ENCODE data around the gene CHST12. TPM values are rescaled to one million over a fixed set of nuclear protein-coding genes. Genes with fewer than 3 reads are reported as not detected.
A peak's percentile ranks its signal among the peaks of the same experiment; 100 is the strongest.

Gene CHST12
- total RNA-seq, 2 donors from 2014 or later: 8.7 to 8.8 TPM

DNA sequence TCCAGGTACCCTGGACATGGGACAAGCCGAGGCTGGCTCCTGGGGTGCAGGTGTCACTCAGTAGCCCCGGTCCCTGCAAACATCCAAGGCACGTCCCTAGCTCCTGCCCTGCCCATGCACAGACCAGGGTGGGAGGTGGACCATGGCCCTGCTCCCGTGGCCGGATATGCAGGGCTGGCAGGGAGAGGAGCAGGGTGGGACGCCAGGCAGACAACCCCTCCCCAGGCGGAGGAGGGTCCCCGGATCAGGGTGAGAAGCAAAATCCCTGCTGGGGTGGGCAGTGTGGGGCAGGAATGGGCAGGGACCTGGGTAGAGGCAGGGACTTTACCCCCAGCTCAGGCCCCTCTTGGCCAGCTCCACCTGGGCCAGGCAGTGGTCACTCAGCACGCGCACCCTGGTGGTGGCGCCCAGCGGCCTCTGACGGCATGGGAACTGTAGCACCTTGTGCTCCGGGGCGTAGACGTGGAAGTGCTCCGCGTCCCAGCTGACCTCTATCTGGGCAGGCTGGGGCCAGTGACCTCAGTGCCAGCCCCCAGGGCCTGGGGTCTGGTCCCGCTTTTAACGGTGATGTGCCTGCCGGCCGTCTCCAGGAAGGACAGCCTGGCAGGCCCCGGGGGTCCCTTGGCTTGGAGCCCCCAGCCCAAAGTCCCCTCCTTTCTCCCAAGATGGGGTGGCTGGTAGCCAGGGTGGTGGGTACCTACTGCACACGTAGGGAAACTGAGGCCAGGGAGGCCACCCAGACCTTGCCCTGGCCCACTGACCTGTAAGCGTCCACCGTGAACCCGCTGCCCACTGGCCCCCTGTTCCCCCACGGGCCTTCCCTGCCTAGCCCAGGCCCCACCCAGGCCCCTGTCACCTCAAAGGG, 71.6 kb downstream of the CHST12 start:
- intact Hi-C loops (cut with DNase I): no loop called here
- TF ChIP-seq, protein P1, sequence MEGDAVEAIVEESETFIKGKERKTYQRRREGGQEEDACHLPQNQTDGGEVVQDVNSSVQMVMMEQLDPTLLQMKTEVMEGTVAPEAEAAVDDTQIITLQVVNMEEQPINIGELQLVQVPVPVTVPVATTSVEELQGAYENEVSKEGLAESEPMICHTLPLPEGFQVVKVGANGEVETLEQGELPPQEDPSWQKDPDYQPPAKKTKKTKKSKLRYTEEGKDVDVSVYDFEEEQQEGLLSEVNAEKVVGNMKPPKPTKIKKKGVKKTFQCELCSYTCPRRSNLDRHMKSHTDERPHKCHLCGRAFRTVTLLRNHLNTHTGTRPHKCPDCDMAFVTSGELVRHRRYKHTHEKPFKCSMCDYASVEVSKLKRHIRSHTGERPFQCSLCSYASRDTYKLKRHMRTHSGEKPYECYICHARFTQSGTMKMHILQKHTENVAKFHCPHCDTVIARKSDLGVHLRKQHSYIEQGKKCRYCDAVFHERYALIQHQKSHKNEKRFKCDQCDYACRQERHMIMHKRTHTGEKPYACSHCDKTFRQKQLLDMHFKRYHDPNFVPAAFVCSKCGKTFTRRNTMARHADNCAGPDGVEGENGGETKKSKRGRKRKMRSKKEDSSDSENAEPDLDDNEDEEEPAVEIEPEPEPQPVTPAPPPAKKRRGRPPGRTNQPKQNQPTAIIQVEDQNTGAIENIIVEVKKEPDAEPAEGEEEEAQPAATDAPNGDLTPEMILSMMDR (IDR thresholded peaks at IDR 0.05): no peak
- Histone ChIP-seq H3K9ac (ENCODE audit: low read depth in 2 of 2, low read length in 2 of 2) (no peak overlapping the region), H3K27ac (no peak overlapping the region), H3K27me3 (no peaks in the 10 kb centered on the region), H3K36me3 (no peaks in the 10 kb centered on the region), H3K4me1 (peaks cover 13% of the 10 kb centered on the region), H3K4me3 (no peak overlapping the region), H3K9me3 (no peaks in the 10 kb centered on the region)
- no peak for DNase-seq

- Histone ChIP-seq H3K4me1 (peaks cover 13% of the 10 kb centered on the region), H3K27me3 (no peaks in the 10 kb centered on the region), H3K4me3 (no peak overlapping the region), H3K9ac (ENCODE audit: low read depth in 2 of 2, low read length in 2 of 2) (no peak overlapping the region), H3K27ac (no peak overlapping the region), H3K36me3 (no peaks in the 10 kb centered on the region), H3K9me3 (no peaks in the 10 kb centered on the region)
- intact Hi-C loops (cut with DNase I): no loop called here
- TF ChIP-seq, protein P1 (IDR thresholded peaks at IDR 0.05): no peak
- DNase-seq: no peak
Observed at GRCh38 chr7:2475678-2476015, 72.2 kb downstream of the CHST12 start.

DNA sequence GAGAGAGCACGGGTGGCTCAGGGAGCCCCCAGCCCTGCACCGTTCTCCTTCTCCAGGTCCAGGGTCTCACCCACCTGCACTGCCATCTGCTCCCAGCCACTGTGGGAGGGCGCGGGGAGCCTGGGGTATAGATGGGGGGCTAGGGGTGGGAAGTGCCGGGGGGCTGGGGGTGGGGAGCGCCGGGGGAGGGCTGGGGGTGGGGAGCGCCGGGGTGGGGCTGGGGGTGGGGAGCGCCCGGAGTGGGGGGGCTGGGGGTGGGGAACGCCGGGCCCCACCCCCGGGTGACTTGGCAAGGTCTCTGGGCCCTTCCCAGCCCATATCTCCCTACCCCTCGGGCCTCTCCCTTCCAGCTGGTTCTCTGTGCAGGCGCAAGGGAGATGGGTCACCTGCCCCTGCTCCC, 72.9 kb downstream of the CHST12 start, which contains the start of gene GRIFIN:
Gene GRIFIN (minus strand): TSS at position 101 of the 400 bp plus-strand sequence. CDS start 15 bp downstream, at position 86.
- Histone ChIP-seq H3K27me3 (no peaks in the 10 kb centered on the region), H3K9me3 (no peaks in the 10 kb centered on the region), H3K9ac (ENCODE audit: low read depth in 2 of 2, low read length in 2 of 2) (no peak within 1 kb of the TSS), H3K36me3 (no peaks in the 10 kb centered on the region), H3K4me3 (no peak within 1 kb of the TSS), H3K4me1 (peaks cover 13% of the 10 kb centered on the region), H3K27ac (no peak within 1 kb of the TSS)
- intact Hi-C loops (cut with DNase I): no loop called here
- TF ChIP-seq, protein P1 (IDR thresholded peaks at IDR 0.05): no peak
- DNase-seq: no peak

DNA sequence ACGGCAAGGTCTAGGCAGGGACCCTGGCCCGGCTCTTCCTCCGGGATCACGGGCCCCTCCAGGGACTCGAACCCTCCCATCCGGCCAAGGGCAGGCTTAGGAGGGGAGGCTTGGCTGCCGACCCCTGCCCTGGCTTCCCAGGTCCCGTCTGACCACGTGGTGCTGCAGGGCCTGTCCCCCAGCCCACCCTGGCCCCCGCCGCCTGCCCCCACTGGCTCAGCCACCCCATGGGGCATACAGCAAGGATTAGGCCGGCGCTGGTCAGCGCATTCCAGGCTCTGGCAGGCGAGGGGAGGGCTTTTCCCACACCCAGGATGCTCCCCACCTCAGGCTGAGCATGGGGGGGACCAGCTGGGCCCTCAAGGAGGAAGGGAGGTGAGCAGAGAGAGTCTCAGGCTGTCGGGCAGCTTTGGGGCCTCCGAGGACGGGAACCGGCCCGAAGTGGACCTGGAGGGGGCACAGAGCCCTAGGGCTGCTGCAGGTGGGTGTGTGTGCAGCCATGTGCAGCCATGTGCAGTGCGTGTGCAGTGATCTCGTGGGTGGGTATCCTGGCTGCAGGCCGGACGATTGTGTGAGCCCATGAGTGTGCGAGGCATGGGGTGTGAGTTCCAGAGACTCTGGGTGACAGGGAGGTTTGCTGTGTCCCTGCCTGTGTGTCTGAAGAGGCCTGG, 73.5 kb downstream of the CHST12 start:
- TF ChIP-seq, protein P1 (IDR thresholded peaks at IDR 0.05): no peak
- Histone ChIP-seq H3K4me1 (peaks cover 13% of the 10 kb centered on the region), H3K4me3 (no peak overlapping the region), H3K27ac (no peak overlapping the region), H3K27me3 (no peaks in the 10 kb centered on the region), H3K9me3 (no peaks in the 10 kb centered on the region), H3K36me3 (no peaks in the 10 kb centered on the region), H3K9ac (ENCODE audit: low read depth in 2 of 2, low read length in 2 of 2) (no peak overlapping the region)
- DNase-seq: no peak
- intact Hi-C loops (cut with DNase I): no loop called here

DNA sequence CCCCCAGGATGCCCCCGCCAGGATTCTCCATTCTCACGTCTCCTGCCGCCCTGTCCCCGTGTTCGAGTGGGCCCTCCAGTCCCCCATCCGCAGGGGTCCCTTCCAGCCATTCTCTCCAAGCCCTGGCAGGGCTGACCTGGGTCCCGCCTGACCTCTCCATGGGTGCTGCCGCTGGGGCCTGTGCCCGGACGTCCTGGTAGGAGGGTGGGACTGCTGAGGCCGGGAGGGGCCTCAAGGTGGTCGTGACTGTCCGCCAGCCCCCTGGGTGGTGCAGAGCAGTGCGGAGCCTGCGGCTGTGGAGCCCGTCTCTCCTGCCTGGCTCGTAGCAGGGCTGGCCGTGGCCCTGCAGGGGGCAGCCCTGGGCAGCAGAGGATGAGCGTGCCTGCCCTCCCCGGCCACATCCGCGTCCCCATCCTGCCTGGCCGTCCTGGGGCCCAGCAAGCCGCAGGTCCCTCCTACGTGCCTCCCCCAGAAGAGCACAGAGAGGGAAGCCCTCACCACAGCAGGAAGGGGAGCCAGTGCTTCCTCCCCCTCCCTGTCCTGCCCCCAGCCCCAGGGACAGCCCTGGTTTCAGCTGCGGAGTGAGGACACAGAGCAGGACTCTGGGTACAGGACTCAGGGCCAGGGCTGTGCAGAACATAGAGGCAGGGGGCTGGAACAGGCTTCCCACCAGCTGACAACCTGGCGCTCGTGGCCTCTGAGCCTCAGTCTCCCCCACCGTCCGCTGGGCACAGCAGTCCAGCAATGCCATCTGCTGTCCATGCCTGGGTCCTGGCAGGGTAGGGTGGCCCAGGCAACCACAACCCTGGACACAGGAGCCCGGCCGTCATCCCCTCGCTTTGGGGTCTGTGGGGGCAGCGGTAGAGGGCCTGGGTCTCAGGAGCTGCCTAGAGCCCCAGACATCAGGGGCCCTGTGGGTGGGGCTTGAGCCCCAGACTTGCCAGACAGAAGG, 74.3 kb downstream of the CHST12 start:
- peak; percentile 68 for DNase-seq
- Histone ChIP-seq H3K4me1 (peaks cover 13% of the 10 kb centered on the region), H3K27me3 (no peaks in the 10 kb centered on the region), H3K27ac (no peak overlapping the region), H3K4me3 (no peak overlapping the region), H3K9me3 (no peaks in the 10 kb centered on the region), H3K9ac (ENCODE audit: low read depth in 2 of 2, low read length in 2 of 2) (peak overlapping the region; percentile 42 to 51), H3K36me3 (no peaks in the 10 kb centered on the region)
- TF ChIP-seq, protein P1 (IDR thresholded peaks at IDR 0.05): peak; percentile 76
- intact Hi-C loops (cut with DNase I): no loop called here

All from colonic mucosa (tissue), 4 donors.